K562 (cell line): Measurements from ENCODE around the gene AACS. TPM values are rescaled to one million over a fixed set of nuclear protein-coding genes. Genes with fewer than 3 reads are reported as not detected.

Experiments used
- ATAC-seq: fragments of 200-7000 bp; cut with Tn5 transposase; 3 replicates; pipeline ENCODE4 v1.9.1; 2020; ENCODE audit warnings: moderate library complexity
- BruUV-seq: library from RNA; stranded (reverse); fragments of 400-500 nt; replicated peaks from 2 replicates; lab custom pipeline; 2021; lab: Mats Ljungman, UMichigan
- CTCF ChIA-PET: fragments of 300-600 bp; formaldehyde crosslinking; extraction: SDS; loops from one replicate; lab custom pipeline; 2021; ENCODE audit warnings: low intra/inter-chr PET ratio; lab: Yijun Ruan, JAX
- POLR2A ChIA-PET: fragments of 300-600, 350-650 bp; sonication (Branson Sonifier 250); formaldehyde crosslinking; extraction: SDS; loops from one replicate; lab custom pipeline; 2021; ENCODE audit warnings: antibody characterized with exemption, inconsistent platforms; lab: Yijun Ruan, JAX
- DNase-seq, 4 experiments: peaks; one replicate each; pipeline versions ENCODE4 v3.0.0 to v3.0.0-alpha.2; 2011 to 2018; ENCODE audit warnings: low spot score in 3 of 4, mixed read lengths in 3 of 4; ENCODE audit errors: extremely low read depth in 1 of 4
- FAIRE-seq: peaks from 2 replicates; lab custom pipeline; 2011; peaks lifted over from hg19 to GRCh38; lab: Jason Lieb, UNC
- H2AFZ ChIP-seq: 2 replicates; pipeline ENCODE4 v1.6.0; 2011; ENCODE audit warnings: low read depth, low read length, control low read depth, inconsistent platforms
- H3K27ac ChIP-seq: fragments of 200-600 bp; 3 replicates; pipeline ENCODE4 v1.8.0; 2011; ENCODE audit warnings: low read depth, mild to moderate bottlenecking, control low read depth, inconsistent platforms, low read length, moderate library complexity, mixed read lengths; ENCODE audit errors: extremely low read depth
- H3K27me3 ChIP-seq, 2 experiments: fragments of 300-600 bp in 1 of 2; 2 replicates in 1 of 2; 3 replicates in 1 of 2; pipeline versions ENCODE4 v1.6.0 to v1.8.0; 2011; ENCODE audit warnings: inconsistent platforms in 2 of 2, low read length in 2 of 2, mild to moderate bottlenecking in 1 of 2, mixed read lengths in 1 of 2, moderate library complexity in 1 of 2; ENCODE audit not compliant: control insufficient read depth in 2 of 2, insufficient read depth in 2 of 2
- H3K36me3 ChIP-seq: fragments of 300-600 bp; 3 replicates; pipeline ENCODE4 v1.8.0; 2011; ENCODE audit warnings: mild to moderate bottlenecking, low read length, inconsistent platforms; ENCODE audit not compliant: control insufficient read depth, insufficient read depth
- H3K4me1 ChIP-seq, 2 experiments: fragments of 200-600 bp in 1 of 2; replicated peaks in 1 of 2; 2 replicates in 1 of 2; 3 replicates in 1 of 2; pipeline versions ENCODE4 v1.5.1 to v1.8.0; 2011; ENCODE audit warnings: inconsistent platforms in 2 of 2, low read length in 2 of 2, mild to moderate bottlenecking in 1 of 2, mixed read lengths in 1 of 2, moderate library complexity in 1 of 2; ENCODE audit not compliant: control insufficient read depth in 2 of 2, insufficient read depth in 2 of 2
- H3K4me2 ChIP-seq: 2 replicates; pipeline ENCODE4 v1.6.1; 2011; ENCODE audit warnings: low read length, control low read depth, inconsistent platforms, mixed read lengths; ENCODE audit not compliant: insufficient read depth
- H3K4me3 ChIP-seq: fragments of 200-600 bp; sonication (generic), shearing (Covaris generic); 2 replicates; pipeline ENCODE4 v1.5.1; 2016; ENCODE audit warnings: control low read depth, inconsistent platforms
- H3K79me2 ChIP-seq: fragments of 200-600 bp; 3 replicates; pipeline ENCODE4 v1.8.0; 2011; ENCODE audit warnings: low read length, inconsistent platforms; ENCODE audit not compliant: control insufficient read depth, insufficient read depth
- H3K9ac ChIP-seq, 2 experiments: 2 replicates each; pipeline versions ENCODE4 v1.6.0 to v1.6.1; 2011; ENCODE audit warnings: low read depth in 2 of 2, low read length in 2 of 2, control low read depth in 1 of 2, inconsistent platforms in 1 of 2, mild to moderate bottlenecking in 1 of 2, mixed read lengths in 1 of 2; ENCODE audit not compliant: insufficient read depth in 1 of 2
- H3K9me1 ChIP-seq: one replicate; pipeline ENCODE4 v1.6.0; 2011; ENCODE audit warnings: inconsistent platforms, mild to moderate bottlenecking, low read length, moderate library complexity; ENCODE audit not compliant: control insufficient read depth, insufficient read depth
- H3K9me3 ChIP-seq: replicated peaks from 2 replicates; pipeline ENCODE4 v1.5.1; 2011; ENCODE audit warnings: low read depth, low read length, inconsistent platforms; ENCODE audit not compliant: control insufficient read depth, insufficient read depth
- H4K20me1 ChIP-seq: replicated peaks from 2 replicates; pipeline ENCODE4 v1.6.1; 2011; ENCODE audit warnings: low read length, inconsistent platforms, mixed read lengths; ENCODE audit not compliant: control insufficient read depth, insufficient read depth
- CSDE1 ChIP-seq, 2 experiments: fragments of 450-650 bp; IDR thresholded peaks; 2 replicates each; pipeline ENCODE4 v1.6.1; 2016; ENCODE audit warnings: mild to moderate bottlenecking in 1 of 2
- HNRNPUL1 ChIP-seq: fragments of 200-400 bp; formaldehyde crosslinking; IDR thresholded peaks from 2 replicates; pipeline ENCODE4 v1.6.1; 2017; ENCODE audit warnings: low read length
- KLF10 ChIP-seq: fragments of 250-450 bp; sonication (Bioruptor Pico); IDR thresholded peaks from 2 replicates; pipeline ENCODE4 v1.6.1; 2021; ENCODE audit warnings: matching md5 sums
- MCM2 ChIP-seq: fragments of 450-650 bp; IDR thresholded peaks from 2 replicates; pipeline ENCODE4 v1.6.1; 2017; ENCODE audit warnings: low read depth, mild to moderate bottlenecking
- MCM5 ChIP-seq: fragments of 450-650 bp; IDR thresholded peaks from 2 replicates; pipeline ENCODE4 v1.6.1; 2016; ENCODE audit warnings: low read depth
- SP2 ChIP-seq: IDR thresholded peaks from 2 replicates; pipeline ENCODE4 v1.6.1; 2011; ENCODE audit warnings: mild to moderate bottlenecking, low read depth, low read length, moderate library complexity; ENCODE audit not compliant: poor library complexity, severe bottlenecking; ENCODE audit errors: extremely low read depth
- TFAM ChIP-seq: fragments of 250-450 bp; sonication (Bioruptor Pico); conservative IDR thresholded peaks from 2 replicates; pipeline ENCODE4 v1.5.0; 2021; ENCODE audit warnings: mild to moderate bottlenecking, moderate library complexity
- ZBED1 ChIP-seq: IDR thresholded peaks from 2 replicates; pipeline ENCODE4 v1.6.1; 2014
- WGBS: fragments of 100-300 bp; shearing (Covaris generic); methylation state at CpG from one replicate; pipeline ENCODE4 v1.1.6; 2016; ENCODE audit warnings: low coverage, mixed read lengths; ENCODE audit not compliant: insufficient coverage; ENCODE audit errors: missing lambda C conversion rate; 5-methylcytosine and 5-hydroxymethylcytosine counted together
- in situ Hi-C: fragments of 300-500 bp; cut with MboI; formaldehyde crosslinking; loops from 4 replicates; pipeline ENCODE4 v1.15.0; 2018; ENCODE audit warnings: inconsistent platforms, mixed read lengths
- intact Hi-C: fragments of 100-400 bp; cut with micrococcal nuclease; formaldehyde crosslinking; loops from 2 replicates; pipeline ENCODE4 v1.14.2; 2022
- polyA plus RNA-seq, 8 experiments: library from polyadenylated mRNA; depleted of rRNA in 4 of 8; stranded (reverse) in 5 of 8; unstranded in 3 of 8; fragments of >200 nt; fragmentation: Nextera tagmentation in 2 of 8; fragmentation: Illumina TruSeq in 1 of 8; extraction: Ambion mirVana in 2 of 8; extraction: Trizol in 1 of 8; gene quantifications; 2 replicates each; pipeline versions ENCODE4 v1.2.1 to v1.2.3, GENCODE V29; 2011 to 2014; ENCODE audit warnings: inconsistent platforms in 1 of 8, missing spikeins in 1 of 8
- total RNA-seq, 7 experiments: library from RNA; depleted of rRNA in 6 of 7; stranded (reverse); fragments of >200 nt in 6 of 7; fragmentation: Illumina TruSeq in 2 of 7; extraction: Trizol in 2 of 7; gene quantifications; 2 replicates each; pipeline versions ENCODE4 v1.2.1 to v1.2.3, GENCODE V29; 2011 to 2021; ENCODE audit warnings: low replicate concordance in 1 of 7
- TF ChIP-seq, protein P1 (sequence below): sonication (generic); formaldehyde crosslinking; IDR thresholded peaks from 2 replicates; pipeline ENCODE4 v1.8.1; 2022; ENCODE audit warnings: missing genetic modification reagents

Gene AACS
- total and polyA plus RNA-seq, 9 of the 15 experiments (the other 6 are each of a cell fraction or from before 2014, with no cell fraction given): 2.4 to 13.0 (median 6.0) TPM

DNA sequence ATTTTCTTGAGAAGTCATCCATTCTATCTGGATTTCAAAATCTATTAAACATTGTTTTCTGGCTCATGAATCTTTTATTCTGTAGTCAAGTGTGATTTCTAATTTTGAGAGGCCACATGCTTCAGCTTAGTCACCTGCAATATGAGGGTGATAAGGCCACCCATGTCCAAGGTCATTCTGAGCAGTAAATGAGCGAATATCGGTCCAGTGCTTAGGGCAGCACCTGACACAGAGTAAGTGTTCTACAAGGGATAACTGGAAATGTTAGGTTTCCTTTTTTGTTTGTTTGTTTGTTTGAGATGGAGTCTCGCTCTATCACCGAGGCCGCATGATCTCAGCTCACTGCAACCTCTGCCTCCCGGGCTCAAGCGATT lies 34.2 kb downstream of the AACS start:
- Histone ChIP-seq H3K4me1 (peaks cover 0 to 4% of the 10 kb centered on the region in 2 experiments; a peak in 1 of 5 replicates), H3K27ac (no peak overlapping the region), H3K4me3 (no peak overlapping the region), H3K4me2 (no peak overlapping the region), H3K9me1 (no peaks in the 10 kb centered on the region), H3K9ac (no peak overlapping the region), H3K36me3 (peaks cover 7% of the 10 kb centered on the region; the same call in 1 of the 3 replicates), H3K9me3 (no peaks in the 10 kb centered on the region), H4K20me1 (peaks cover 3% of the 10 kb centered on the region; the same call in 1 of the 2 replicates), H3K79me2 (no peaks in the 10 kb centered on the region), H3K27me3 (peaks cover 0 to 13% of the 10 kb centered on the region in 2 experiments; a peak in 1 of 5 replicates), H2AFZ (no peak overlapping the region)
- no TSS peak for BruUV-seq
- in situ Hi-C loops: no loop called here
- ATAC-seq: no peak
- no peak for DNase-seq
- TF ChIP-seq MCM2 (no peak), CSDE1 (IDR thresholded peaks at IDR 0.05) (no peak), KLF10 (CRISPR knock-in tag) (no peak), MCM5 (no peak), TFAM (no peak), SP2 (no peak), ZBED1 (no peak), HNRNPUL1 (no peak)
- TF ChIP-seq, protein P1, sequence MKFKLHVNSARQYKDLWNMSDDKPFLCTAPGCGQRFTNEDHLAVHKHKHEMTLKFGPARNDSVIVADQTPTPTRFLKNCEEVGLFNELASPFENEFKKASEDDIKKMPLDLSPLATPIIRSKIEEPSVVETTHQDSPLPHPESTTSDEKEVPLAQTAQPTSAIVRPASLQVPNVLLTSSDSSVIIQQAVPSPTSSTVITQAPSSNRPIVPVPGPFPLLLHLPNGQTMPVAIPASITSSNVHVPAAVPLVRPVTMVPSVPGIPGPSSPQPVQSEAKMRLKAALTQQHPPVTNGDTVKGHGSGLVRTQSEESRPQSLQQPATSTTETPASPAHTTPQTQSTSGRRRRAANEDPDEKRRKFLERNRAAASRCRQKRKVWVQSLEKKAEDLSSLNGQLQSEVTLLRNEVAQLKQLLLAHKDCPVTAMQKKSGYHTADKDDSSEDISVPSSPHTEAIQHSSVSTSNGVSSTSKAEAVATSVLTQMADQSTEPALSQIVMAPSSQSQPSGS (CRISPR knock-in tag): no peak
- no peak for FAIRE-seq
- POLR2A ChIA-PET: interaction anchor here (0.6 to 1.4 kb wide), 3 partner anchors 31 to 1936 kb away, joined by 3 to 4 read pairs (median 3); no protein-coding TSS in a partner anchor
- intact Hi-C loops: no loop called here
- WGBS: 61% methylated on average over 7 of the region's 7 CpGs
- CTCF ChIA-PET: no interaction called here
